ENCODE measurements around the gene OVOL3. TPM values are rescaled to one million over a fixed set of nuclear protein-coding genes. Genes with fewer than 3 reads are reported as not detected.
"Not testable (repeated sequence)": the region's sequence is repeated elsewhere in the genome, so short reads cannot be mapped to it uniquely, and the experiment has no call there.

OVOL3 gene
- polyA plus RNA-seq (ENCODE audit: insufficient read length in 3 of 3): not detected

- DNase-seq (ENCODE audit: low read depth in 3 of 3, low spot score in 2 of 3): no peak
Measured at GRCh38 chr19:36110487-36111199, at the start of gene OVOL3. TSS of gene OVOL3 (plus strand) at chr19:36111143. CDS start at chr19:36111203, 60 bp downstream.

DNA sequence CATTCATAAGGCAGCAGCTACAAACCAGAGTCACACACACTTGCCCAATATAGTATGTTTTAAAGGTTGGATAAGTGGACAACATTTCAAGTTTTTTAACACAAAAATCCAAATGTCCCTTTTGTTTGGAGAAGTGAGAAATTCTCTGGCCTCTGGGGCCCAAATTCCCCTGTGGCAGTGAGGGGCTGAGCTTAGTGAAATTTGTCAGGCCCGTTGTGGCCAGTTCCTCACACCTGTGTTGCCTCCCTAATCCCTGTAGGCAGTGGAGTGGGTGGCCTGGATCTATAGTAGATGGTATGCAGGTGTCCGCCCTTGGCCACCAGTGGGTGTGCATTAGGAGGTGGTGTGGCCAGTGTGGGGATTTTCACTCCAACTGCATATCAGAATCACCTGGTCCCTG is 49.6 kb upstream of the OVOL3 start:
- DNase-seq (ENCODE audit: low read depth in 3 of 3, low spot score in 2 of 3): no peak

GRCh38 chr19:36064826-36065225 is 46.1 kb upstream of the OVOL3 start:
- DNase-seq (ENCODE audit: low read depth in 3 of 3, low spot score in 2 of 3): no peak

GRCh38 chr19:36067681-36068080 is 43.3 kb upstream of the OVOL3 start:
- no peak for DNase-seq (ENCODE audit: low read depth in 3 of 3, low spot score in 2 of 3)

- not testable (repeated sequence) for DNase-seq (ENCODE audit: low read depth in 3 of 3, low spot score in 2 of 3)
Measured at GRCh38 chr19:36068810-36069499, 42.0 kb upstream of the OVOL3 start.

DNA sequence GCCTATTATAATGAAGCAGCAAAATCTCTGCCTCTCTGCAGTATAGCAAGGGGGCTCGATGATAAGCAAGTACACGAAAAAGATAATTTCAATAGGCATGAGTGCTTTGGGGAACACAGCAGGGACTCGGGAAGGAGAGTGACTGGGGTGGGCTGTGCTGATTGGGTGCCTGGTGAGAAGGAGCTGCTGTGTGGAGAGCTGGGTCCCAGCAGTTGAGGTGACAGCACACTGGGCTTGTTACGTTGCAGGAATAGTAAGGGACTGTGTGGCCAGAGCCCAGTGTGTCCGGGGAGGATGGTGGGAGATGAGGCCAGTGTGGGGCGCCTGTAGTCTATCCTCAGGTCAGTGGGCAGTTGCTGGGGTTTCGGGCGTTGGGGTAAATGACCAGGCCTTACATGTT is 38.9 kb upstream of the OVOL3 start:
- DNase-seq (ENCODE audit: low read depth in 3 of 3, low spot score in 2 of 3): no peak

DNA sequence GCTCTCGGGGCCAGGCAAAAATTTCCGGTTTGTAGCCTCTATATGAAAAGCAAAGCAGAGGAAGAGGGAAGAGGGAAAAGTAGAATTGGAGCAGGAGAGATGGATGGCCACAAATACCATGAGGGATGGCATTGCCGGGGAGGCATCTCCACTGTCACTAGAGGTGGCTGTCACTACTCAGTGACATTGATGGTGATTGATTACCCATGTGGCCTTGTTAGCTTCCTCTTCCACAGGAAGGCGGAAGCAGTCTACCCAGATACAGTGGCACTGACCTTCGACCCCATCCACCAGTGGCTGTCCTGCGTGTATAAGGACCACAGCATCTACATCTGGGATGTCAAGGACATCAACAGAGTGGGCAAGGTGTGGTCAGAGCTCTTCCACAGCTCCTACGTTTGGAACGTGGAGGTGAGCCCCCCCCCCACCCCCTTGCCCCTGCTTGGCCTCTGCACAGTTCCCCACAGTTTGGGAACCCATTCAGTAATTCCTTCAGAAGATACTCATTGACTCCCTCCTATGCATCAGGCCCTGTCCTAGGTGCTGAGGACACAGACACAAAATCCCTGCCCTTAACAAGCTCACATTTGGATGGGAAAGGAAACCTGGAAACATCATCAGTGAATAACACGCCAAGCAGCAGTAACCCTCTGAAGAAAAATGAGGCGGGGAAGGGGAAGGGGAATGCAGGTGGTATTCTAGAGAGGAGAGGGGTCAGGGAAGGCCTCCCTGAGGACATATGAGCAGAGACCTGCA is 37.6 kb upstream of the OVOL3 start:
- DNase-seq (ENCODE audit: low read depth in 3 of 3, low spot score in 2 of 3): no peak

DNA sequence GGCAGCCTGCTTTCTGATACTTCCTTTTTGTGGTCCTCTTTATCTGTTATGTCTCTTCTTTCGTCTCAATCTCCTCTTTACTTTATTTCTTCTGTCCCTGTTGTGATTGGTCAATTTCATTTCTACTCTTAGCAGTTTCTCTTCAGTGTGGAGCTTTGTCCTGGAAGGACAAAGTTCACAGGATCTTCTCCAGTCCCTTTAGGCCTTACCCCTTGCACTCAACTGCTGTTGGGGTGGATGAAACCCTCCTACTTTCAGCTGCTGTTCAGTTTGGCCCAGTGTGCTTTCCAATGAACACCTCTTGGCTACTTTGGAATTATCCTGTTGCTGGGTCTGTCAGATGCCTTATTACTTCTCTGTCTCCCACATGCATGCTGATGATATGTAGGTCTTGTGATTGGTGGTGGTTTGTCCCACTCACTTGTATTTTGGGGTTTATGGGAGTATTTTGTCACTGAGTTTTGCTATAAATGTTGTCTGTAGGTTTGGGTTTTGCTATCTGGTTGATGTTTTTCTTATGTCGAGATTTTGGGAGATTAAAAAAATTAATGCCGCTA is 31.5 kb upstream of the OVOL3 start:
- no peak for DNase-seq (ENCODE audit: low read depth in 3 of 3, low spot score in 2 of 3)

DNA sequence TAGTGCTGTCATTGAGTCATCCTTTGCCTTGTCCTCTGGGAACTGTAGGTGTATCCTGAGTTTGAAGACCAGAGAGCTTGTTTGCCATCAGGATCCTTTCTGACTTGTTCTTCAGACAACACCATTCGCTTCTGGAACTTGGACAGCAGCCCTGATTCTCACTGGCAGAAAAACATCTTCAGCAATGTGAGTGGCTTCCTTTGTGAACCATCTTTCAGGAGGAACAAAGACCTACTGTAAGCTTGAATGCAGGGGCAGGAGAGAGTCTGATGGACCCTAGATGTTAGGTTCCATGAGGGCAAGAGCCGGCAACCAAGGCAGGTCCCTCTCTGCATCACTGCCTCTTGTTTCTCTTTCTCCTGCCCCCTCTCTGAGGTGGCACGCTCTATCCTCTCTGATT is 29.6 kb upstream of the OVOL3 start:
- DNase-seq (ENCODE audit: low read depth in 3 of 3, low spot score in 2 of 3): no peak

DNA sequence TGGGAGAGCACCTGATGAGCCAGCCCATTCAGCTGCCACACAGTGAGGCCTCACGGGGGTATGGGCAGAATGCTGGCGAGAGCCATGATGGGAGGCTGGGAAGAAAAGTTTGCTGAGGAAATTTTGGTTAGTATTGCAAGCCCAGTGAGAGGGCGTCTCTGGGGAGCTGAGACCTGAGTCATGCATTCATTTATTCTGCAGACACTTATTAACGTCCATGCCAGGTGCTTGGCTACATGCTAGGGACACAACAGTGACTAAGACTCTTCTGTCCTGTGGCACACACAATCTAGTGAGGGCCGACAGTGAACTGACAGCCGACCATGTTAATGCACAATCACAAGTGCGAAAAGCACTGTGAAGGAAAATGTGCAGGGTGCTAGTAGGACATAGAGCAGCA is 29.0 kb upstream of the OVOL3 start:
- DNase-seq (ENCODE audit: low read depth in 3 of 3, low spot score in 2 of 3): no peak

- no peak for DNase-seq (ENCODE audit: low read depth in 3 of 3, low spot score in 2 of 3)
Measured at GRCh38 chr19:36082916-36083315, 28.0 kb upstream of the OVOL3 start.

DNA sequence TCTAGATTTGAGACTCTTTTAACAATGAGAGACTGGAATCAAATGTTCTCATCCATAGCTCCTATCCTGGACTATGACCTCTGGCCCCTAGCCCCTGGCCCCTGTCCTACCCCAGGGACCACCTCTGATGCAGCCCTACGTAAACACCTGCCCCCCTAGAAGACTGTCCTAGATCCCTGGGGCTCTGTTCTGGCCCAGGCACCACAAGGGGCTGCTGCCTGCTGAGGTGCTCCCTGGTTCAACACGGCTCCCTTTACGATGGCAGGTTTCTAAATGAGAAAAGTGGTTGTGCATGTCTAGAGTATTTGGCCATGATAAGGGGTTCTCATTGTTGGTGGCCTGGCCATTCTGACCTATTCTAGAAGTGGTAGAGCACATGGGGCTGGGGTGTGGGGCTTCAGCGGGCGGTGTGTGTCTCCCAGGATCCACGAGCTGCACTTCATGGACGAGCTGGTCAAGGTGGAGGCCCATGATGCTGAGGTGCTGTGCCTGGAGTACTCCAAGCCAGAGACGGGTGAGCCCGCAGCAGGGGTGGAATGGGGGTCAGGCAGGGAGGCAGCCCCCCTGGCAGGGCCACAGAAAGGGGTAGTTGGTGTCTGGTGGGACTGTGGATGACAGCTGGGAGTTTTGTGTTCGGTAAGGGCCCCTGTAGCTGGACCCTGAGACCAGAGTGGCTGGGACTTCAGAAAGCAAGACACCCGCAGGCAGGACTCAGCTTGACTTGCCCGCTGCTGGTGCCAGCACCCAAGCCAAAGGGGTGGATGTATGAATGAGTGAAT is 26.5 kb upstream of the OVOL3 start:
- no peak for DNase-seq (ENCODE audit: low read depth in 3 of 3, low spot score in 2 of 3)

GRCh38 chr19:36086326-36086725 is 24.6 kb upstream of the OVOL3 start:
- no peak for DNase-seq (ENCODE audit: low read depth in 3 of 3, low spot score in 2 of 3)

DNA sequence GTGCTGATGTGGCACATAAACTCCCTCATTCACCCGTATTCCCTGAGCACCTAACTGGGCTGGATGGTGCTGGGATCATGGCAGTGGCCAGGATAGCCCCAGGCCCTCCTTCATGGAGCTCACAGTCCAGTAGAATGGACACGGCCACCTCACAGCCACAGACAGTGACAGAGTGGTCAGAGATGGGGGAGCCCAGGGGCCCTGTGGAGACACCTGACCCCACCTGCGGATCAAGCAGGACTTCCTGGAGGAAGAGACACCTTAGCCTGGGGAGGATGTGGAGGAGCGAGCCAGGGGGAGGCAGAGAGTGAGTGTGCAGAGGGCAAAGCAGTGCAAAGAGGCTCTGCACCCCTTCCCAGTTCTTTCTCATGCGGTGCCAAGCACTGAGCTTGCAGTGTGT is 21.1 kb upstream of the OVOL3 start:
- DNase-seq (ENCODE audit: low read depth in 3 of 3, low spot score in 2 of 3): no peak

GRCh38 chr19:36090910-36091695 is 19.8 kb upstream of the OVOL3 start:
- DNase-seq (ENCODE audit: low read depth in 3 of 3, low spot score in 2 of 3): no peak

- DNase-seq (ENCODE audit: low read depth in 3 of 3, low spot score in 2 of 3): no peak
Measured at GRCh38 chr19:36092566-36092965, 18.4 kb upstream of the OVOL3 start.

GRCh38 chr19:36093146-36093662 is 17.7 kb upstream of the OVOL3 start:
- no peak for DNase-seq (ENCODE audit: low read depth in 3 of 3, low spot score in 2 of 3)

GRCh38 chr19:36093687-36094086 is 17.3 kb upstream of the OVOL3 start:
- no peak for DNase-seq (ENCODE audit: low read depth in 3 of 3, low spot score in 2 of 3)

DNA sequence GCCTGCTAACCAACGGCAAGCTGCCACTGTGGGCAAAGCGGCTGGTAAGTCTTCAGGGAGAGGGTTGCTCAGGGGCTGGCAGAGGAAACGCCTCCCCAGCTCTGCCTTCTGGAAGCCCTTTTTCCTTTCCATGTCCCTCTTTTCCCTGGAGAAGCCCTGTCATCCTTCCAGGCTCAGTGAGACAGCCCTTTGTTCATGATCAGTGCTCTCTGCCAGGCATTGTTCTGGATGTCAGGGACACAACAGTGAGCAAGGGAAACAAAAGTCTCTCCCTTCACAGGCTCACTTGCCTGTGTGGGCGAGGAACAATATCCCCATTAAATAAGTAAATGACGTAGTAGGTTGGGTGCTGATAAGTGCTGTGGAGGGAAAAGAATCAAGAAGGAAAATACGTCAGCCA is 13.9 kb upstream of the OVOL3 start:
- no peak for DNase-seq (ENCODE audit: low read depth in 3 of 3, low spot score in 2 of 3)
